ENCODE data around the gene PRR14. TPM values are rescaled to one million over a fixed set of nuclear protein-coding genes. Genes with fewer than 3 reads are reported as not detected.

The PRR14 gene
- total RNA-seq, 1 donor from 2014 or later, result 2.6 TPM

DNA sequence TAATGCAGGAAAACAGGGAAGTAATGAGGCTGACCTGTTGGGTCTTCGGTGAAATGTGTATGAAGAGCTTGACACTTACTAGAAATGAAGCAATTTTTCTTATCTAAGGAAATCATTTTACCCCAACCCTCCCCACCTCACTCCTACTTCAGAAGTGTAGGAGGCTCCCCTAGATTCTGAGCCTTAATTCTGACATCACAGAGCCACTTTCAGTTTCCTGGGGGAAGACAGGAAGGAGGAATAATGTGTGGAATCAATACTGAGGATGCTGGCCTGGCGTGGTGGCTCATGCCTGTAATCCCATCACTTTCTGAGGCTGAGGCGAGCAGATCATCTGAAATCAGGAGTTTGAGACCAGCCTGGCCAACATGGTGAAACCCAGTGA lies 27.8 kb downstream of the PRR14 start:
- Histone ChIP-seq H3K36me3 (ENCODE audit: control insufficient read depth, insufficient read depth, low read length) (no peaks in the 10 kb centered on the region), H3K4me3 (ENCODE audit: low read depth, low read length) (no peak overlapping the region), H3K27me3 (ENCODE audit: control insufficient read depth, insufficient read depth, low read length) (no peaks in the 10 kb centered on the region)
- no peak for FAIRE-seq
- TF ChIP-seq CTCF (IDR thresholded peaks at IDR 0.05; ENCODE audit: insufficient read depth, low read length, severe bottlenecking), result no peak
- no peak for DNase-seq (ENCODE audit: low read depth)

- no peak for FAIRE-seq
- TF ChIP-seq CTCF (IDR thresholded peaks at IDR 0.05; ENCODE audit: insufficient read depth, low read length, severe bottlenecking), result no peak
- DNase-seq (ENCODE audit: low read depth), result no peak
- no peaks in the 10 kb centered on the region for H3K27me3 ChIP-seq (ENCODE audit: control insufficient read depth, insufficient read depth, low read length)
- no peak overlapping the region for H3K4me3 ChIP-seq (ENCODE audit: low read depth, low read length)
- H3K36me3 ChIP-seq (ENCODE audit: control insufficient read depth, insufficient read depth, low read length), result no peaks in the 10 kb centered on the region
Observed at GRCh38 chr16:30680326-30680725, 29.6 kb downstream of the PRR14 start.

- Histone ChIP-seq H3K4me3 (ENCODE audit: low read depth, low read length) (no peak overlapping the region), H3K36me3 (ENCODE audit: control insufficient read depth, insufficient read depth, low read length) (no peaks in the 10 kb centered on the region), H3K27me3 (ENCODE audit: control insufficient read depth, insufficient read depth, low read length) (no peaks in the 10 kb centered on the region)
- no peak for TF ChIP-seq CTCF (IDR thresholded peaks at IDR 0.05; ENCODE audit: insufficient read depth, low read length, severe bottlenecking)
- FAIRE-seq (no peak), DNase-seq (ENCODE audit: low read depth) (no peak)
Observed at GRCh38 chr16:30688701-30689100, 37.9 kb downstream of the PRR14 start.

GRCh38 chr16:30691907-30692306 lies 41.1 kb downstream of the PRR14 start:
- Histone ChIP-seq H3K4me3 (ENCODE audit: low read depth, low read length) (no peak overlapping the region), H3K27me3 (ENCODE audit: control insufficient read depth, insufficient read depth, low read length) (no peaks in the 10 kb centered on the region), H3K36me3 (ENCODE audit: control insufficient read depth, insufficient read depth, low read length) (no peaks in the 10 kb centered on the region)
- TF ChIP-seq CTCF (IDR thresholded peaks at IDR 0.05; ENCODE audit: insufficient read depth, low read length, severe bottlenecking), result no peak
- no peak for DNase-seq (ENCODE audit: low read depth)
- FAIRE-seq, result no peak

- Histone ChIP-seq H3K27me3 (ENCODE audit: control insufficient read depth, insufficient read depth, low read length) (no peaks in the 10 kb centered on the region), H3K4me3 (ENCODE audit: low read depth, low read length) (no peak overlapping the region), H3K36me3 (ENCODE audit: control insufficient read depth, insufficient read depth, low read length) (no peaks in the 10 kb centered on the region)
- DNase-seq (ENCODE audit: low read depth) (no peak), FAIRE-seq (no peak)
- TF ChIP-seq CTCF (IDR thresholded peaks at IDR 0.05; ENCODE audit: insufficient read depth, low read length, severe bottlenecking), result no peak
Observed at GRCh38 chr16:30692396-30693064, 41.8 kb downstream of the PRR14 start.
